M059J (cell line): Measurements from ENCODE around the gene PRKCB. TPM values are rescaled to one million over a fixed set of nuclear protein-coding genes. Genes with fewer than 3 reads are reported as not detected.

Experiments used
- DNase-seq: peaks from one replicate; pipeline ENCODE4 v3.0.0-alpha.2; 2012; ENCODE audit warnings: low read depth
- total RNA-seq: library from RNA; depleted of rRNA; stranded (reverse); fragments of >200 nt; shearing (Covaris generic); gene quantifications from 2 replicates; pipeline ENCODE4 v1.2.3, GENCODE V29; 2014

Gene PRKCB
- total RNA-seq, 1 experiment from 2014 or later: not detected

GRCh38 chr16:24165273-24165672 is 329.5 kb downstream of the PRKCB start:
- no peak for DNase-seq

GRCh38 chr16:24166661-24167528 is 331.1 kb downstream of the PRKCB start:
- no peak for DNase-seq

- DNase-seq: no peak
Measured at GRCh38 chr16:24168856-24169255, 333.1 kb downstream of the PRKCB start.

- no peak for DNase-seq
Measured at GRCh38 chr16:24170407-24170806, 334.6 kb downstream of the PRKCB start.

- no peak for DNase-seq
Measured at GRCh38 chr16:24174504-24174903, 338.7 kb downstream of the PRKCB start.

- DNase-seq: no peak
Measured at GRCh38 chr16:24174957-24175356, 339.2 kb downstream of the PRKCB start.

GRCh38 chr16:24178496-24178895 is 342.7 kb downstream of the PRKCB start:
- DNase-seq: no peak

GRCh38 chr16:24180451-24180850 is 344.7 kb downstream of the PRKCB start:
- DNase-seq: no peak

- DNase-seq: no peak
Measured at GRCh38 chr16:24188021-24188542, 352.3 kb downstream of the PRKCB start.

GRCh38 chr16:24188751-24189318 is 353.1 kb downstream of the PRKCB start:
- DNase-seq: no peak

GRCh38 chr16:24189941-24190340 is 354.2 kb downstream of the PRKCB start:
- DNase-seq: no peak

GRCh38 chr16:24191876-24192402 is 356.2 kb downstream of the PRKCB start:
- DNase-seq: no peak

GRCh38 chr16:24195221-24195620 is 359.4 kb downstream of the PRKCB start:
- DNase-seq: no peak

GRCh38 chr16:24198807-24199533 is 363.2 kb downstream of the PRKCB start:
- no peak for DNase-seq

GRCh38 chr16:24203675-24204074 is 367.9 kb downstream of the PRKCB start:
- DNase-seq: no peak

GRCh38 chr16:24204150-24204665 is 368.4 kb downstream of the PRKCB start:
- no peak for DNase-seq

GRCh38 chr16:24206926-24207325 is 371.1 kb downstream of the PRKCB start:
- DNase-seq: no peak

- no peak for DNase-seq
Measured at GRCh38 chr16:24208710-24209109, 372.9 kb downstream of the PRKCB start.

- no peak for DNase-seq
Measured at GRCh38 chr16:24214992-24215391, 379.2 kb downstream of the PRKCB start.

- no peak for DNase-seq
Measured at GRCh38 chr16:24216961-24217360, 381.2 kb downstream of the PRKCB start.

- DNase-seq: no peak
Measured at GRCh38 chr16:24217461-24217860, 381.7 kb downstream of the PRKCB start.

GRCh38 chr16:24218299-24218698 is 382.5 kb downstream of the PRKCB start:
- DNase-seq: no peak
